GM23338 (cell line): Measurements from ENCODE around the gene PTH1R.

ENCODE experiments used
- CTCF ChIP-seq, 2 experiments: fragments of 200-600 bp in 1 of 2; sonication (generic) in 1 of 2; conservative IDR thresholded peaks; 2 replicates each; pipeline versions ENCODE4 v1.5.1 to v1.6.1; 2016 to 2017; ENCODE audit warnings: antibody characterized with exemption in 2 of 2, low read depth in 2 of 2, mild to moderate bottlenecking in 2 of 2, moderate library complexity in 1 of 2
- EZH2 ChIP-seq: fragments of 200-600 bp; sonication (generic); IDR thresholded peaks from one replicate; pipeline ENCODE4 v1.8.0; 2017; ENCODE audit warnings: antibody characterized with exemption, mild to moderate bottlenecking, low read depth; ENCODE audit not compliant: unreplicated experiment
- POLR2AphosphoS5 ChIP-seq: IDR thresholded peaks from 2 replicates; pipeline ENCODE4 v1.6.1; 2016; ENCODE audit warnings: antibody characterized with exemption, low read depth
- REST ChIP-seq: IDR thresholded peaks from one replicate; pipeline ENCODE4 v1.6.1; 2018; ENCODE audit warnings: antibody characterized with exemption; ENCODE audit not compliant: unreplicated experiment
- STAT1 ChIP-seq: IDR thresholded peaks from one replicate; pipeline ENCODE4 v1.6.1; 2016; ENCODE audit warnings: antibody characterized with exemption; ENCODE audit not compliant: unreplicated experiment
- ZNF114 ChIP-seq: fragments of 250-450 bp; sonication (Bioruptor Pico); IDR thresholded peaks from 2 replicates; pipeline ENCODE4 v1.5.0; 2020; ENCODE audit warnings: mild to moderate bottlenecking, moderate library complexity

DNA sequence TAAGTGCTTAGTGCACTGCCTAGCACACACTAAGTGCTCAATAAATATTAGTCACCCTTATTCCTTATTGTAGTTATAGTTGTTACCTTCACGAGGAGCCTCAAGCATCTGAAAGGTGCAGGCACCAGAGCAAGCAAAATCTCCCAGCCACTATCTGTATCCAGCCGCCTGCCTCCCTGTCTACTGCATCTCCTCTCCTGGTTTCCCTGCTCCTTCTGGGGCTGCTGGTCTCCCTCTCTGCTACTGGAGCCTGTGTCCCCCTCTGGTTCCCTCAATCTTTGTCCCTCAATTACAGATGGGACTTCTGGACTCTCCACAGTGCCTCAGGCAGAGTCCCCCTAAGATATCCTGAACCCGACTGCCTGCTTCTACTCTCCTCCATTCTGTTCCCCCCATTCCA lies 33.1 kb upstream of the PTH1R start:
- TF ChIP-seq CTCF (conservative IDR thresholded peaks at IDR 0.05; ENCODE audit: low read depth in 2 of 2) (no peak), POLR2AphosphoS5 (no peak), EZH2 (no peak), STAT1 (no peak), REST (no peak), ZNF114 (CRISPR knock-in tag) (no peak)
